Measurements from ENCODE around the gene PPARD.

Gene PPARD

DNA sequence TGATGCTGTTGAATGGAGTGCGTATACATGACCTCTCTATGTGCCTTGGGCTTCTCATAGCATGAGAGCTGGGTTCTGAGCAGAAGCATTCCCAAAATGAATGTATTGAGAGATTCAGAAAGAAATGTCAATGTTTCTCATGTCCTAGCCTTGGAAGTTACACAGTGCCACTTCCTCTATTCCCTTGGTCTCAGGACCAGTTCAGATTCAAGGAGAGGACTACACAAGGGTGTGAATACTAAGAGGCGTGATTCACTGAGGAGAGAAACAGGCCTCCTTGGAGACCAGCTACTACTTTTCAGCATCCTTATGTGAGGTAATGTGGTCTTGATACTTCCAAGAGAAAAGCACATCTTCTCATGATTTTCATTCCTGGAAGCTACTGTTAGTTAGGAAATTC is 10.4 kb downstream of the PPARD start:
- TF ChIP-seq POLR2A (IDR thresholded peaks at IDR 0.05; ENCODE audit: extremely low read depth, insufficient read length) (no peak), MYC (IDR thresholded peaks at IDR 0.05; ENCODE audit: low read depth, low read length) (no peak)
- TF ChIP-seq, protein P1, sequence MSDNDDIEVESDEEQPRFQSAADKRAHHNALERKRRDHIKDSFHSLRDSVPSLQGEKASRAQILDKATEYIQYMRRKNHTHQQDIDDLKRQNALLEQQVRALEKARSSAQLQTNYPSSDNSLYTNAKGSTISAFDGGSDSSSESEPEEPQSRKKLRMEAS (IDR thresholded peaks at IDR 0.05; ENCODE audit: low read depth, low read length): no peak
- TF ChIP-seq, protein P2, sequence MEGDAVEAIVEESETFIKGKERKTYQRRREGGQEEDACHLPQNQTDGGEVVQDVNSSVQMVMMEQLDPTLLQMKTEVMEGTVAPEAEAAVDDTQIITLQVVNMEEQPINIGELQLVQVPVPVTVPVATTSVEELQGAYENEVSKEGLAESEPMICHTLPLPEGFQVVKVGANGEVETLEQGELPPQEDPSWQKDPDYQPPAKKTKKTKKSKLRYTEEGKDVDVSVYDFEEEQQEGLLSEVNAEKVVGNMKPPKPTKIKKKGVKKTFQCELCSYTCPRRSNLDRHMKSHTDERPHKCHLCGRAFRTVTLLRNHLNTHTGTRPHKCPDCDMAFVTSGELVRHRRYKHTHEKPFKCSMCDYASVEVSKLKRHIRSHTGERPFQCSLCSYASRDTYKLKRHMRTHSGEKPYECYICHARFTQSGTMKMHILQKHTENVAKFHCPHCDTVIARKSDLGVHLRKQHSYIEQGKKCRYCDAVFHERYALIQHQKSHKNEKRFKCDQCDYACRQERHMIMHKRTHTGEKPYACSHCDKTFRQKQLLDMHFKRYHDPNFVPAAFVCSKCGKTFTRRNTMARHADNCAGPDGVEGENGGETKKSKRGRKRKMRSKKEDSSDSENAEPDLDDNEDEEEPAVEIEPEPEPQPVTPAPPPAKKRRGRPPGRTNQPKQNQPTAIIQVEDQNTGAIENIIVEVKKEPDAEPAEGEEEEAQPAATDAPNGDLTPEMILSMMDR (IDR thresholded peaks at IDR 0.05; ENCODE audit: low read depth, low read length): no peak
- no peak for DNase-seq (ENCODE audit: low read depth)
- H3K4me3 ChIP-seq (ENCODE audit: low read depth, low read length): no peak overlapping the region

GRCh38 chr6:35354361-35355135 is 12.2 kb downstream of the PPARD start:
- no peak overlapping the region for H3K4me3 ChIP-seq (ENCODE audit: low read depth, low read length)
- DNase-seq (ENCODE audit: low read depth): no peak
- TF ChIP-seq, protein P2 (IDR thresholded peaks at IDR 0.05; ENCODE audit: low read depth, low read length): no peak
- TF ChIP-seq MYC (IDR thresholded peaks at IDR 0.05; ENCODE audit: low read depth, low read length) (no peak), POLR2A (IDR thresholded peaks at IDR 0.05; ENCODE audit: extremely low read depth, insufficient read length) (no peak)
- TF ChIP-seq, protein P1 (IDR thresholded peaks at IDR 0.05; ENCODE audit: low read depth, low read length): no peak

DNA sequence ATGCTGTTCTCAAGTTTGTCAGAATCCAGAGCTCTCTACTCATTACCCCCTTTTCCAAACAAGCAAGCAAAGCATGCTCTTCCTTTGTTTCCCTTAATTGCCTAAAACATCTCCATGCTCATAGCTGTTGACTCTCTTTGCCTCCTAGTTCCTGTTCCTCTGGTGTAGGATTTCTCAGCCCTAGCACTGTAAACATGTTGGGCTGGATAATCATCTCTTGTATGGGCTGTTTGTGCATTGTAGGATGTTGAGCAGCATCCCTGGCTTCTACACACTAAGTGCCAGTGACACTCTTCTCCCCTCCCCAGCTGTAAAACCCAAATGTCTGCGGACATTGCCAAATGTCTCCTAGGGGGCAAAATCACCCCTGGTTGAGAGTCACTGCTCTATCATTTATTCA is 14.0 kb downstream of the PPARD start:
- no peak overlapping the region for H3K4me3 ChIP-seq (ENCODE audit: low read depth, low read length)
- no peak for DNase-seq (ENCODE audit: low read depth)
- TF ChIP-seq POLR2A (IDR thresholded peaks at IDR 0.05; ENCODE audit: extremely low read depth, insufficient read length) (no peak), MYC (IDR thresholded peaks at IDR 0.05; ENCODE audit: low read depth, low read length) (no peak)
- TF ChIP-seq, protein P1 (IDR thresholded peaks at IDR 0.05; ENCODE audit: low read depth, low read length): no peak
- TF ChIP-seq, protein P2 (IDR thresholded peaks at IDR 0.05; ENCODE audit: low read depth, low read length): no peak

GRCh38 chr6:35357677-35358076 is 15.3 kb downstream of the PPARD start:
- no peak for DNase-seq (ENCODE audit: low read depth)
- H3K4me3 ChIP-seq (ENCODE audit: low read depth, low read length): no peak overlapping the region
- TF ChIP-seq, protein P1 (IDR thresholded peaks at IDR 0.05; ENCODE audit: low read depth, low read length): no peak
- TF ChIP-seq MYC (IDR thresholded peaks at IDR 0.05; ENCODE audit: low read depth, low read length) (no peak), POLR2A (IDR thresholded peaks at IDR 0.05; ENCODE audit: extremely low read depth, insufficient read length) (no peak)
- TF ChIP-seq, protein P2 (IDR thresholded peaks at IDR 0.05; ENCODE audit: low read depth, low read length): no peak

- TF ChIP-seq, protein P1 (IDR thresholded peaks at IDR 0.05; ENCODE audit: low read depth, low read length): no peak
- TF ChIP-seq, protein P2 (IDR thresholded peaks at IDR 0.05; ENCODE audit: low read depth, low read length): no peak
- TF ChIP-seq POLR2A (IDR thresholded peaks at IDR 0.05; ENCODE audit: extremely low read depth, insufficient read length): no peak
- no peak overlapping the region for H3K4me3 ChIP-seq (ENCODE audit: low read depth, low read length)
- no peak for DNase-seq (ENCODE audit: low read depth)
These were observed 15.7 kb downstream of the PPARD start for GRCh38 chr6:35358086-35358485.
